ENCODE measurements around the gene KAT6B. TPM values are rescaled to one million over a fixed set of nuclear protein-coding genes. Genes with fewer than 3 reads are reported as not detected.

The KAT6B gene
- total RNA-seq, 2 donors from 2014 or later = 25.3 to 39.1 TPM

GRCh38 chr10:74925708-74926107 lies 99.3 kb downstream of the KAT6B start:
- no peaks in the 10 kb centered on the region for H3K27me3 Mint-ChIP-seq (ENCODE audit: insufficient read depth)
- peaks cover 54% of the 10 kb centered on the region for H3K4me1 Mint-ChIP-seq
- Histone ChIP-seq H3K9ac (ENCODE audit: extremely low read depth, low read length, poor library complexity, severe bottlenecking) (no peak overlapping the region), H3K4me1 (ENCODE audit: control insufficient read depth, insufficient read depth, low read length) (peaks cover 11% of the 10 kb centered on the region), H3K9me3 (ENCODE audit: control insufficient read depth, low read length) (peaks cover under 1% of the 10 kb centered on the region), H3K27ac (ENCODE audit: low read depth, low read length) (no peak overlapping the region), H3K36me3 (ENCODE audit: control insufficient read depth, insufficient read depth, low read length) (no peaks in the 10 kb centered on the region), H3K27me3 (ENCODE audit: control insufficient read depth, insufficient read depth, low read length, poor library complexity, severe bottlenecking) (no peaks in the 10 kb centered on the region), H3K4me3 (ENCODE audit: low read length) (no peak overlapping the region)
- H3K4me3 Mint-ChIP-seq = no peak overlapping the region
- TF ChIP-seq CTCF (conservative IDR thresholded peaks at IDR 0.05) = no peak
- no peaks in the 10 kb centered on the region for H3K36me3 Mint-ChIP-seq (ENCODE audit: low read depth)
- no peak overlapping the region for H3K27ac Mint-ChIP-seq
- no peaks in the 10 kb centered on the region for H3K9me3 Mint-ChIP-seq
- no peak for DNase-seq
- WGBS, 2 experiments (ENCODE audit: insufficient coverage in 1 of 2, insufficient read length in 1 of 2) = 96% methylated on average over 4 of the region's 4 CpGs; no CpG with 5 or more reads in 1 of the 2 experiments

- H3K4me3 ChIP-seq (ENCODE audit: low read length) = no peak overlapping the region
- H3K4me3 Mint-ChIP-seq = no peak overlapping the region
- TF ChIP-seq CTCF (conservative IDR thresholded peaks at IDR 0.05) = no peak
- no peaks in the 10 kb centered on the region for H3K9me3 Mint-ChIP-seq
- H3K27me3 Mint-ChIP-seq (ENCODE audit: insufficient read depth) = no peaks in the 10 kb centered on the region
- H3K36me3 ChIP-seq (ENCODE audit: control insufficient read depth, insufficient read depth, low read length) = no peaks in the 10 kb centered on the region
- peak overlapping the region; percentile 0 for H3K27ac Mint-ChIP-seq
- H3K27me3 ChIP-seq (ENCODE audit: control insufficient read depth, insufficient read depth, low read length, poor library complexity, severe bottlenecking) = no peaks in the 10 kb centered on the region
- DNase-seq = no peak
- H3K9me3 ChIP-seq (ENCODE audit: control insufficient read depth, low read length) = no peaks in the 10 kb centered on the region
- no peaks in the 10 kb centered on the region for H3K36me3 Mint-ChIP-seq (ENCODE audit: low read depth)
- H3K9ac ChIP-seq (ENCODE audit: extremely low read depth, low read length, poor library complexity, severe bottlenecking) = no peak overlapping the region
- peaks cover 14% of the 10 kb centered on the region for H3K4me1 ChIP-seq (ENCODE audit: control insufficient read depth, insufficient read depth, low read length)
- H3K27ac ChIP-seq (ENCODE audit: low read depth, low read length) = no peak overlapping the region
- 96 to 100% methylated on average over 1 to 3 of the region's 4 CpGs for WGBS, 2 experiments (ENCODE audit: insufficient coverage in 1 of 2, insufficient read length in 1 of 2)
- H3K4me1 Mint-ChIP-seq = peaks cover 53% of the 10 kb centered on the region
Measured at GRCh38 chr10:74926791-74927585, 100.6 kb downstream of the KAT6B start.

- peak overlapping the region; percentile 0 for H3K27ac Mint-ChIP-seq
Measured at GRCh38 chr10:74927701-74928100, 101.3 kb downstream of the KAT6B start.

More at GRCh38 chr10:74927701-74928100, 101.3 kb downstream of the KAT6B start:
- H3K27me3 Mint-ChIP-seq (ENCODE audit: insufficient read depth) = no peaks in the 10 kb centered on the region
- no peaks in the 10 kb centered on the region for H3K36me3 Mint-ChIP-seq (ENCODE audit: low read depth)
- H3K9me3 Mint-ChIP-seq = no peaks in the 10 kb centered on the region
- Histone ChIP-seq H3K27me3 (ENCODE audit: control insufficient read depth, insufficient read depth, low read length, poor library complexity, severe bottlenecking) (no peaks in the 10 kb centered on the region), H3K9me3 (ENCODE audit: control insufficient read depth, low read length) (no peaks in the 10 kb centered on the region), H3K36me3 (ENCODE audit: control insufficient read depth, insufficient read depth, low read length) (no peaks in the 10 kb centered on the region), H3K4me1 (ENCODE audit: control insufficient read depth, insufficient read depth, low read length) (peaks cover 14% of the 10 kb centered on the region), H3K27ac (ENCODE audit: low read depth, low read length) (no peak overlapping the region), H3K9ac (ENCODE audit: extremely low read depth, low read length, poor library complexity, severe bottlenecking) (no peak overlapping the region), H3K4me3 (ENCODE audit: low read length) (no peak overlapping the region)
- H3K4me1 Mint-ChIP-seq = peaks cover 47% of the 10 kb centered on the region
- TF ChIP-seq CTCF (conservative IDR thresholded peaks at IDR 0.05) = no peak
- no peak for DNase-seq
- H3K4me3 Mint-ChIP-seq = no peak overlapping the region
- WGBS, 2 experiments (ENCODE audit: insufficient coverage in 1 of 2, insufficient read length in 1 of 2) = 95 to 100% methylated on average over 2 of the region's 2 CpGs

All from endodermal cell (in vitro differentiated cells).